KG1 (cell line): ENCODE measurements around the gene SPOCK1.
"Not testable (repeated sequence)": the region's sequence is repeated elsewhere in the genome, so short reads cannot be mapped to it uniquely, and the experiment has no call there.

Source experiments
- DNase-seq: peaks from one replicate; lab custom pipeline; 2025; lab: John Stamatoyannopoulos, UW

SPOCK1 gene

GRCh38 chr5:137263371-137264005 is 235.6 kb downstream of the SPOCK1 start:
- no peak for DNase-seq

- no peak for DNase-seq
Observed at GRCh38 chr5:137262818-137263217, 236.3 kb downstream of the SPOCK1 start.

GRCh38 chr5:137260820-137261695 is 238.1 kb downstream of the SPOCK1 start:
- DNase-seq: no peak

GRCh38 chr5:137259115-137259514 is 240.0 kb downstream of the SPOCK1 start:
- DNase-seq: not testable (repeated sequence)

GRCh38 chr5:137254119-137255090 is 244.7 kb downstream of the SPOCK1 start:
- DNase-seq: no peak

GRCh38 chr5:137252512-137252911 is 246.6 kb downstream of the SPOCK1 start:
- no peak for DNase-seq

GRCh38 chr5:137250421-137250820 is 248.7 kb downstream of the SPOCK1 start:
- DNase-seq: no peak

GRCh38 chr5:137248527-137248926 is 250.6 kb downstream of the SPOCK1 start:
- DNase-seq: no peak

GRCh38 chr5:137245438-137245837 is 253.7 kb downstream of the SPOCK1 start:
- DNase-seq: no peak

- DNase-seq: no peak
Observed at GRCh38 chr5:137240285-137240684, 258.8 kb downstream of the SPOCK1 start.

- no peak for DNase-seq
Observed at GRCh38 chr5:137236849-137237507, 262.1 kb downstream of the SPOCK1 start.

GRCh38 chr5:137236252-137236651 is 262.9 kb downstream of the SPOCK1 start:
- DNase-seq: no peak

- DNase-seq: no peak
Observed at GRCh38 chr5:137234973-137235943, 263.9 kb downstream of the SPOCK1 start.

GRCh38 chr5:137233726-137234125 is 265.4 kb downstream of the SPOCK1 start:
- no peak for DNase-seq

GRCh38 chr5:137233304-137233703 is 265.8 kb downstream of the SPOCK1 start:
- DNase-seq: not testable (repeated sequence)

GRCh38 chr5:137231540-137231939 is 267.6 kb downstream of the SPOCK1 start:
- DNase-seq: no peak

GRCh38 chr5:137228816-137229215 is 270.3 kb downstream of the SPOCK1 start:
- no peak for DNase-seq

GRCh38 chr5:137226081-137226480 is 273.0 kb downstream of the SPOCK1 start:
- no peak for DNase-seq

GRCh38 chr5:137223324-137224295 is 275.5 kb downstream of the SPOCK1 start:
- DNase-seq: no peak
